LNCAP (cell line): ENCODE results near the gene CGB2.
"Not testable (repeated sequence)": the region's sequence is repeated elsewhere in the genome, so short reads cannot be mapped to it uniquely, and the experiment has no call there.

Source experiments
- TF ChIP-seq, protein P1 (sequence below): fragments of 450-650 bp; IDR thresholded peaks from 2 replicates; pipeline ENCODE4 v1.5.1; 2017; ENCODE audit warnings: mild to moderate bottlenecking

The CGB2 gene

DNA sequence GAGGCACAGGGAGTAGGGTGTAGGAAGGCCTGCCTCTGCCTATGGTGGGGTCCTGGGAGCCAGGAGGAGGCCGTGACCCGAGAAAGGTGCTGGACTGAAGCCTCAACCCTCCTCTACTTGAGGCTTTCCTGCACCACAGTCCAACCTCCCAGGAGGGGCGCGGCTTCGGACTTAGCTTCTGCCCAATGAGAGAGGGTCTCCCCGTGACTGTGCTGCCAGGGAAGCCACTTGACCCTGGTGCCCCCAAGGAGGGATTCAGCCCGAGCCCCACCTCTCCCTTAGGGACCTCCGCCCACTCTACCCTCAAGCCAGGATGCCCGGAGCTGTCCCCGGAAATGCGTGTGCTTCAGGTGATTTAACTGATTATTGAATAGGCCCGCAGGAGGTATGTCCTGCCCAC lies 17.3 kb downstream of the CGB2 start, which contains the start of gene CGB8:
Gene CGB8 (minus strand): TSS at position 101 of the 400 bp plus-strand sequence. CDS start 372 bp downstream, outside the sequence.
- TF ChIP-seq, protein P1, sequence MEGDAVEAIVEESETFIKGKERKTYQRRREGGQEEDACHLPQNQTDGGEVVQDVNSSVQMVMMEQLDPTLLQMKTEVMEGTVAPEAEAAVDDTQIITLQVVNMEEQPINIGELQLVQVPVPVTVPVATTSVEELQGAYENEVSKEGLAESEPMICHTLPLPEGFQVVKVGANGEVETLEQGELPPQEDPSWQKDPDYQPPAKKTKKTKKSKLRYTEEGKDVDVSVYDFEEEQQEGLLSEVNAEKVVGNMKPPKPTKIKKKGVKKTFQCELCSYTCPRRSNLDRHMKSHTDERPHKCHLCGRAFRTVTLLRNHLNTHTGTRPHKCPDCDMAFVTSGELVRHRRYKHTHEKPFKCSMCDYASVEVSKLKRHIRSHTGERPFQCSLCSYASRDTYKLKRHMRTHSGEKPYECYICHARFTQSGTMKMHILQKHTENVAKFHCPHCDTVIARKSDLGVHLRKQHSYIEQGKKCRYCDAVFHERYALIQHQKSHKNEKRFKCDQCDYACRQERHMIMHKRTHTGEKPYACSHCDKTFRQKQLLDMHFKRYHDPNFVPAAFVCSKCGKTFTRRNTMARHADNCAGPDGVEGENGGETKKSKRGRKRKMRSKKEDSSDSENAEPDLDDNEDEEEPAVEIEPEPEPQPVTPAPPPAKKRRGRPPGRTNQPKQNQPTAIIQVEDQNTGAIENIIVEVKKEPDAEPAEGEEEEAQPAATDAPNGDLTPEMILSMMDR: not testable (repeated sequence)

DNA sequence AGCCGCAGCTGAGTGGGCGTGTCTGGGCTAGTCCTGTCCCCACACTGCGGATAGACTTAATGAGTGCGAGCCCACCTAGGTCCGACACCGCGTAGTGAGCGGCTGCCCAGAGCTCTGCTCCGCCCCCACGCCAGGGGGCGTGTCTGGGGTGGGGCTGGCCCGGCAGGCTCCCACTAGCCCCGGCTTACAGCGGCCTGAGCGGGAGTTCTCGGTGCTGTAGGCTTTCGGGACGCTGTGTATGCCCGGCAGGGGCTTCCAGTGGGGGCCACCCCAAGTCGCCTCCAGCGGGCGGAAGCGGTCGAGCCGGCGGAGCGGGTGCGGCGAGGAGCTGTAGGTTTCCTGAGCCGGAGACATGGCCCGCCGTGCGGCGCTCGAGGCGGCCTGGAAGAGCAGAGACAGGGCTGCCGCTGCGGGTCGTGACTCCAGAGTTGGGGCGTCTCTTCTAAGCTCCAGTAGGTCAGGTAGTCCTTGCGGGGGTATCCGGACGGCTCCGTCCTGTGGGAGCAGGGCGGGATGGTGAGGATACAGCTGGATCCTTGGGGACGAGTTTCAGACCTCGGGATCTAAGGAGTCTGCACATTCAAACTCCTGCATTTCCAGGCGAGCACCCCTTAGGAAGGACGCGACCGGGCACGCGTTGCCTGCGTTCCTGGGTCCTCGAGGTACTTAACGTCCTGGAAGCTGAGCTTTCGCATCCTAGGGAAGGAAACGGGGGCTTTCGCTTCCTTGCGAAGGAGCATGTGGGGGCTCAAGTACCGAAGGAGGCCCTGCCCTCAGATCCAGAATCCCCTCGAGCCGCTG lies 24.6 kb downstream of the CGB2 start:
- TF ChIP-seq, protein P1: no peak

DNA sequence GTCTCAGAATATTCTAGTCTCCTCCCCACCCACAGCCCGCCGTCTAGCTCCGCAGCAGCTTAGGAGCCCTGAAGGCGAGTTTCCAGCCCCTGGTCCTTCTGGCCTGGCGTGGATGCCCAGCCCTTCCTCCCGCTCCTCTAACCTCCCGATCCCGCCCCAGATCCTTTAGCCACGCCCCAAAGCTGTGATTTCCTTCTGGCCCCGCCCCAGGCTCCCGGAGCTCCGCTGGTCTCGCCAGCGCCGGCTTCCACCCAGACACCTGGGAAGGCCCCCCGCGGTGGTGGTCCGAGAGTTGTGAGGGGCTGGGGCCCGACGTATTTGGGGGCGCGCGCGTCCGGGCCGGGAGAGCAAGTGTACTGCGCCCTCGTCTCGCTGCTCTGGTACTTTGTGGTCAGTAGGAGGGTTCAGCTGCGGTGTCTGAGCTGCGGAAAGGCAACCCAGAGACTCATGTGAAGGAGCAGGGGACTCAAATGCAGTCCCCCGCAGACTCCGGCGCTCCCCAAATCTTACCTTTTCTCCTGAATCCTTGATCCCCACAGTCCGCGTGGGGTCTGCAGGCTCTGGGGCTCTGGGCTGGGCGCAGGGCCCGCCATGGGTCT lies 26.0 kb downstream of the CGB2 start, which contains the start of gene CGB7:
Gene CGB7 (minus strand): TSS at position 114 of the 599 bp plus-strand sequence. CDS start 2,374 bp downstream, outside the sequence.
- TF ChIP-seq, protein P1: no peak

DNA sequence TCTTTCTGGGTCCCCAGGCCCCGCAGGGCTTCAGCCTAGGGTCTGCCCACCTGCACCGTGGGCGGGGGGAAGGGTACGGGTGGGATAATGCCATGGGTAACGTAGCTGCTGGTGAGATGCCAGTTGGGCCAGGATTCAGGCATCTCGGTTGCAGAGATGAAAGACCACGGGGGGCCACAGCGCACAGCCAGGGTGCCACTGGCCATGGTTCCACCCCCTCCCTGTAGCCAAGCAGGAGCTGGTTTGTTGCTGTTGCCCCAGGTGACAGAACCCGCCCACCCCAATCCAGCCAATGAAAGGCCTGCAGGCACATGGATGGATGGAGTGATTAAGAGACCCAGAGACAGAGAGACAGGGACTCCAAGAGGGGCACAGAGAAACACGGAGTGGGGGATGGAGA lies 26.9 kb downstream of the CGB2 start:
- TF ChIP-seq, protein P1: no peak

DNA sequence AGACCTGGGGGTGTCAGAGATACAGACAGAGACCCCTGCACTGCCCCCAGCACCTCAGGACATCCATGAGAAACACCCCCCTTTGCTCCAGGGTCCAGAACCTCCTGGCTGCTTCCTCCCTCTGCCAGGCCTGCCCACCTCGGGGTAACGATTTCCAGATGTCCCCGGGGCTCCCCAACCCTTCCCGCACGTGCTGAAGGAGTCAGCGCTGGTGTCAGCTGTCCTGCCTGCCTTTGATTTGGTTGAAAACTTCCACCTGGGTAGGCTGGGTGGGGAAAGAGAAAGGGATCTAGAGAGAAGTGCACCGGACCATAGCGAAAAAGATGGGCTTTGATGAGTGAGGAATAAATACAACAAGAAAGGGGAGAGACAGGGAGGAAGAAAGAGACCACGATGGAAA lies 27.4 kb downstream of the CGB2 start:
- TF ChIP-seq, protein P1: no peak

DNA sequence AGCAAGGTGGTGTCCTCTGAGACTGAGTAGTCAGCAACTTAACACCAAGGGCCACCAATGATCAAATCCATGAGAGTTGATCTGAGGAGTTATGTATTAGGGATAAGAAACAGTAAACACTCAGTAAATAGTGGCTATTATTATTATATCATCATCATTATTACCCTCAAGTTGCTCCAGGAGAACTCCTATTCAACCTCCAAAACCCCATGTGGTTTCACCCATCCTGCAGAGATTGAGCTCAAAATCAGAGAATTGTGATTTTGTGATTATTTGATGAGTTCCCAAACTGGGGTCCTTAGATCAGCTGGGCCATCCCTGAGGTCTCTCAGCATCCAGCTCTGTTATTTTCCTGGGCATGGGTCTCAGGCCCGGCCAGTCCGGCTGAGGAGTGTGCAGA lies 29.3 kb downstream of the CGB2 start:
- TF ChIP-seq, protein P1: no peak

DNA sequence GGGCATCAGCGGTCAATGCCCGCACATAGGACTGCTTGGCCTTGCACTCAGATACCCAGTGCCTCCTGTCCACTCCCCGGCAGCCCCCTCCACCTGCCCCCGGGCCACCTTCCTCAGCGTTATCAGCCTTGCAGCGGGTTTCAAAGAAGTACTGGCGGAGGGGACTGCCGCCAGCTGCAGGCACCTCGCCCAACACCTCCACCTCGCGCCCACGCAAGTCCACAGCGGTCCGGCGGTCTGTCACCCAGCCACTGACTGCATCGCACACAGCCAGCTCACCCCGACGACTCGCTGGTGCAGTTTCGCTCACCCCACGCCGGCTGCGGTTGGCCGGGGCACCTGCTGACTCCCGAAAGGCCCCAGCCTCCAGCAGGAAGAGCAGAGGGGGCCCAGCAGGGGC lies 29.8 kb downstream of the CGB2 start:
- TF ChIP-seq, protein P1: no peak
